Tibial artery (tissue), 4 donors: ENCODE measurements around the gene AFF3.

Experiments used
- DNase-seq, 2 donors: peaks; one replicate each; pipeline ENCODE4 v3.0.0-alpha.2; 2019
- H3K27ac ChIP-seq, 2 donors: fragments of 200-600 bp; sonication (generic) in 1 of 2; 1 replicate in 1 of 2; 2 replicates in 1 of 2; pipeline ENCODE4 v1.5.1; 2018 to 2019; ENCODE audit warnings: mild to moderate bottlenecking in 1 of 2
- H3K27me3 ChIP-seq, 2 donors: fragments of 200-600 bp; sonication (generic) in 1 of 2; one replicate each; pipeline versions ENCODE4 v1.5.1 to v1.6.0; 2016 to 2019
- H3K36me3 ChIP-seq, 3 donors: fragments of 200-600 bp; sonication (generic) in 2 of 3; one replicate each; pipeline ENCODE4 v1.5.1; 2016 to 2019; ENCODE audit warnings: mild to moderate bottlenecking in 2 of 3
- H3K4me1 ChIP-seq, 4 donors: fragments of 200-600 bp; sonication (generic) in 2 of 4; 1 replicate in 3 of 4; 2 replicates in 1 of 4; pipeline ENCODE4 v1.5.1; 2016 to 2019
- H3K4me3 ChIP-seq, 2 donors: fragments of 200-600 bp; sonication (generic) in 1 of 2; 1 replicate in 1 of 2; 2 replicates in 1 of 2; pipeline ENCODE4 v1.5.1; 2018 to 2019; ENCODE audit warnings: mild to moderate bottlenecking in 2 of 2
- H3K9me3 ChIP-seq, 3 donors: fragments of 200-600 bp; sonication (generic) in 1 of 3; one replicate each; pipeline ENCODE4 v1.5.1; 2016 to 2019
- CTCF ChIP-seq, 2 experiments: fragments of 200-600 bp in 1 of 2; fragments of 450-650 bp in 1 of 2; IDR thresholded peaks; one replicate each; pipeline ENCODE4 v1.5.1; 2017 to 2019; ENCODE audit warnings: antibody characterized with exemption in 2 of 2, mild to moderate bottlenecking in 1 of 2, moderate library complexity in 1 of 2
- intact Hi-C: fragments of 100-400 bp; cut with DNase I; formaldehyde crosslinking; loops from one replicate; pipeline ENCODE4 v1.15.0; 2023; ENCODE audit warnings: low total_unique reads

Gene AFF3

GRCh38 chr2:100137866-100138570, 4.4 kb downstream of the AFF3 start:
- intact Hi-C loops = no loop called here
- Histone ChIP-seq H3K27ac (no peak overlapping the region), H3K9me3 (no peaks in the 10 kb centered on the region), H3K27me3 (no peaks in the 10 kb centered on the region), H3K36me3 (no peaks in the 10 kb centered on the region), H3K4me3 (no peak overlapping the region), H3K4me1 (no peaks in the 10 kb centered on the region)
- no peak for DNase-seq
- no peak for TF ChIP-seq CTCF (IDR thresholded peaks at IDR 0.05)

- intact Hi-C loops = no loop called here
- H3K36me3 ChIP-seq = no peaks in the 10 kb centered on the region
- H3K4me3 ChIP-seq = no peak overlapping the region
Measured at GRCh38 chr2:100137318-100137717, 5.1 kb downstream of the AFF3 start.

DNA sequence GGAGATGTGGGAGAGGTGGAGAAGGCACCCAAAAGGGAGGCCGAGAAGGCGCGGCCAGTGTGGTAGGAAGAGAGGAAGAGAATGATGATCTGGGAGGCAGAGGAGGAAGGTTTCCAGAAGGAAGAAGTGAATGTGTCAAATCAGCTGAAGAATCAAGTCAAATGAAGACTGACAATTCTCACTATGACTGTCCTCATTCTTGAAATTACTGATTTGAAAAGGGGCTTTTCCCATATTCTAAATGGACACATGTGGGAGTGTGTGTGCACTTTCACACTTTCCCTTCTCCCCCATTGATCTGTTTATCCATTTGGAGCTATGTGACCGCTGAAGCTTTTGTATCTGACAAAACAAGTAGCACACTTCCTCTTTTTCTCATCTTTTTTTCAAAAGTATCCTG, 6.1 kb downstream of the AFF3 start:
- no peak overlapping the region for H3K4me3 ChIP-seq
- DNase-seq = no peak
- TF ChIP-seq CTCF (IDR thresholded peaks at IDR 0.05) = no peak
- no peaks in the 10 kb centered on the region for H3K36me3 ChIP-seq
- intact Hi-C loops = no loop called here
- no peaks in the 10 kb centered on the region for H3K27me3 ChIP-seq
- H3K4me1 ChIP-seq = no peaks in the 10 kb centered on the region
- no peak overlapping the region for H3K27ac ChIP-seq
- H3K9me3 ChIP-seq = no peaks in the 10 kb centered on the region

More at GRCh38 chr2:100137318-100137717, 5.1 kb downstream of the AFF3 start:
- no peak for TF ChIP-seq CTCF (IDR thresholded peaks at IDR 0.05)
- no peak for DNase-seq
- Histone ChIP-seq H3K4me1 (no peaks in the 10 kb centered on the region), H3K27me3 (no peaks in the 10 kb centered on the region), H3K27ac (no peak overlapping the region), H3K9me3 (no peaks in the 10 kb centered on the region)

GRCh38 chr2:100135415-100135814, 7.0 kb downstream of the AFF3 start:
- Histone ChIP-seq H3K4me1 (no peaks in the 10 kb centered on the region), H3K9me3 (no peaks in the 10 kb centered on the region), H3K27ac (no peak overlapping the region), H3K36me3 (no peaks in the 10 kb centered on the region), H3K4me3 (no peak overlapping the region), H3K27me3 (no peaks in the 10 kb centered on the region)
- no peak for TF ChIP-seq CTCF (IDR thresholded peaks at IDR 0.05)
- intact Hi-C loops = no loop called here
- DNase-seq = no peak

- Histone ChIP-seq H3K27ac (no peak overlapping the region), H3K27me3 (no peaks in the 10 kb centered on the region), H3K9me3 (no peaks in the 10 kb centered on the region), H3K4me3 (no peak overlapping the region), H3K36me3 (no peaks in the 10 kb centered on the region), H3K4me1 (peaks cover 0 to 6% (median 2%) of the 10 kb centered on the region in 4 donors)
- no peak for TF ChIP-seq CTCF (IDR thresholded peaks at IDR 0.05)
- intact Hi-C loops = no loop called here
- DNase-seq = no peak
Measured at GRCh38 chr2:100130595-100131391, 11.6 kb downstream of the AFF3 start.
